Upper lobe of right lung (tissue), 1 donor: ENCODE data around the gene PLPP3. TPM values are rescaled to one million over a fixed set of nuclear protein-coding genes. Genes with fewer than 3 reads are reported as not detected.

ENCODE experiments used
- ATAC-seq: fragments of 200-7000 bp; cut with Tn5 transposase; one replicate; pipeline ENCODE4 v1.9.1; 2020; ENCODE audit warnings: mild to moderate bottlenecking, moderate library complexity
- DNase-seq: peaks from one replicate; pipeline ENCODE4 v3.0.0-alpha.2; 2020
- H3K27ac ChIP-seq: fragments of 200-600 bp; one replicate; pipeline ENCODE4 v1.8.0; 2022
- H3K27me3 ChIP-seq: fragments of 200-600 bp; one replicate; pipeline ENCODE4 v1.8.0; 2022; ENCODE audit warnings: mild to moderate bottlenecking
- H3K36me3 ChIP-seq: fragments of 200-600 bp; one replicate; pipeline ENCODE4 v1.8.0; 2022
- H3K4me1 ChIP-seq: fragments of 200-600 bp; one replicate; pipeline ENCODE4 v1.8.0; 2022
- H3K4me3 ChIP-seq: fragments of 200-600 bp; one replicate; pipeline ENCODE4 v1.8.0; 2022; ENCODE audit warnings: mild to moderate bottlenecking
- H3K9me3 ChIP-seq: fragments of 200-600 bp; one replicate; pipeline ENCODE4 v1.8.0; 2022
- CTCF ChIP-seq: fragments of 200-600 bp; IDR thresholded peaks from one replicate; pipeline ENCODE4 v1.8.0; 2022; ENCODE audit warnings: antibody characterized with exemption
- intact Hi-C: fragments of 100-400 bp; cut with DNase I; formaldehyde crosslinking; loops from one replicate; pipeline ENCODE4 v1.11.0; 2022
- total RNA-seq: library from RNA; stranded (reverse); fragmentation: NEBNext Ultra II Directional; extraction: Animal tissue kit (Norgen Biotek cat#: 25700); gene quantifications from one replicate; pipeline ENCODE4 v1.2.1, GENCODE V29; 2021
- donor health status: DM: no; HTN: yes; CAD: no; lungs with severe emphysema.

Gene PLPP3
- total RNA-seq, 1 donor from 2014 or later, result 124 TPM

- intact Hi-C loops, result loop anchor here (10.0 kb wide), 1 partner anchor 55 kb away; the partner anchor contains the start of gene PLPP3
- H3K4me3 ChIP-seq, result no peak overlapping the region
- peaks cover 39% of the 10 kb centered on the region for H3K4me1 ChIP-seq
- no peaks in the 10 kb centered on the region for H3K9me3 ChIP-seq
- H3K27ac ChIP-seq, result no peak overlapping the region
- no peaks in the 10 kb centered on the region for H3K27me3 ChIP-seq
- DNase-seq, result no peak
- no peak for TF ChIP-seq CTCF
- H3K36me3 ChIP-seq, result peaks cover 45% of the 10 kb centered on the region
- no peak for ATAC-seq
Measured at GRCh38 chr1:56520016-56520601, 59.3 kb downstream of the PLPP3 start.

- H3K4me1 ChIP-seq, result peaks cover 33% of the 10 kb centered on the region
Measured at GRCh38 chr1:56517404-56518130, 61.8 kb downstream of the PLPP3 start.

GRCh38 chr1:56516539-56517252 lies 62.7 kb downstream of the PLPP3 start:
- H3K27me3 ChIP-seq, result no peaks in the 10 kb centered on the region
- ATAC-seq (peak; percentile 93), DNase-seq (no peak)
- peaks cover 36% of the 10 kb centered on the region for H3K36me3 ChIP-seq
- intact Hi-C loops, result no loop called here
- peaks cover 34% of the 10 kb centered on the region for H3K4me1 ChIP-seq
- TF ChIP-seq CTCF, result no peak
- H3K9me3 ChIP-seq, result no peaks in the 10 kb centered on the region
- peak overlapping the region; percentile 75 for H3K27ac ChIP-seq
- H3K4me3 ChIP-seq, result no peak overlapping the region

More at GRCh38 chr1:56517404-56518130, 61.8 kb downstream of the PLPP3 start:
- no peaks in the 10 kb centered on the region for H3K27me3 ChIP-seq
- intact Hi-C loops, result no loop called here
- TF ChIP-seq CTCF, result no peak
- H3K4me3 ChIP-seq, result no peak overlapping the region
- H3K9me3 ChIP-seq, result no peaks in the 10 kb centered on the region
- H3K27ac ChIP-seq, result peak overlapping the region; percentile 75
- no peak for DNase-seq
- H3K36me3 ChIP-seq, result peaks cover 31% of the 10 kb centered on the region
- ATAC-seq, result no peak

GRCh38 chr1:56515898-56516538 lies 63.3 kb downstream of the PLPP3 start:
- H3K4me1 ChIP-seq, result peaks cover 41% of the 10 kb centered on the region

More at GRCh38 chr1:56515898-56516538, 63.3 kb downstream of the PLPP3 start:
- H3K9me3 ChIP-seq, result no peaks in the 10 kb centered on the region
- TF ChIP-seq CTCF, result no peak
- H3K36me3 ChIP-seq, result peaks cover 36% of the 10 kb centered on the region
- no peaks in the 10 kb centered on the region for H3K27me3 ChIP-seq
- intact Hi-C loops, result no loop called here
- H3K27ac ChIP-seq, result peak overlapping the region; percentile 75
- ATAC-seq (no peak), DNase-seq (no peak)
- no peak overlapping the region for H3K4me3 ChIP-seq
